RWPE1 (cell line): Measurements from ENCODE around the gene MTHFD1.
A peak's percentile ranks its signal among the peaks of the same experiment; 100 is the strongest.

Source experiments
- CTCF ChIA-PET: fragments of 350-600 bp; sonication (Branson Sonifier 250); formaldehyde crosslinking; extraction: SDS; loops from one replicate; lab custom pipeline; 2021; lab: Yijun Ruan, JAX
- POLR2A ChIA-PET: fragments of 400-600 bp; formaldehyde crosslinking; extraction: SDS; loops from one replicate; lab custom pipeline; 2020; ENCODE audit warnings: antibody characterized with exemption; ENCODE audit not compliant: low non-redundant PET; lab: Yijun Ruan, JAX
- DNase-seq: peaks from one replicate; pipeline ENCODE4 v3.0.0; 2012; ENCODE audit warnings: low spot score
- H3K27ac ChIP-seq: fragments of 450-650 bp; 2 replicates; pipeline ENCODE4 v1.5.1; 2017
- TF ChIP-seq, protein P1 (sequence below): fragments of 450-650 bp; conservative IDR thresholded peaks from 2 replicates; pipeline ENCODE4 v1.5.1; 2017; ENCODE audit warnings: low read depth, mild to moderate bottlenecking

Gene MTHFD1

DNA sequence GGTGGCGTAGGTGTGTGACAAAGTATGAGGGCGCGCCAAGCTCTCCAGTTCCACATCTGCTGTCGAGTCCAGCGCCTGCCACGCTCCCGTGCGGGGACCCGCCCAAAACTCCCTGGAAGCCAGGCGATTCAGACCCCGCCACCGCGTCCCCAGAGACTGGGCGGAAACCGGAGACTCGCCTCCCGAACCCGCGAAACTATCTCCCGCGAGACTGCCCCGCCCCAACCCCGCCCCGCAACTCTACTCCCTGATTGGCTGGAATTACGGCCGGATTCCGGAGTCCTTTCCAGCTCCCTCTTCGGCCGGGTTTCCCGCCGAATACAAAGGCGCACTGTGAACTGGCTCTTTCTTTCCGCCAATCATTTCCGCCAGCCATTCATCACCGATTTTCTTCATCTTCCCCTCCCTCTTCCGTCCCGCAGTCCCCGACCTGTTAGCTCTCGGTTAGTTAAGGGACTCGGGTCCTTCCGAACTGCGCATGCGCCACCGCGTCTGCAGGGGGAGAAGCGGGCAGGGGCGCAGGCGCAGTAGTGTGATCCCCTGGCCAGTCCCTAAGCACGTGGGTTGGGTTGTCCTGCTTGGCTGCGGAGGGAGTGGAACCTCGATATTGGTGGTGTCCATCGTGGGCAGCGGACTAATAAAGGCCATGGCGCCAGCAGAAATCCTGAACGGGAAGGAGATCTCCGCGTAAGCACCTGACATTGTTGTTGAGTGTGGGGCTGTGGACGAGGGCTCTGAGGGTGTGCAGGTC, at the start of gene MTHFD1:
TSS of gene MTHFD1 (plus strand) at position 572 of the 751 bp plus-strand sequence. CDS start at position 647, 75 bp downstream.
- DNase-seq = peak; percentile 100
- TF ChIP-seq, protein P1, sequence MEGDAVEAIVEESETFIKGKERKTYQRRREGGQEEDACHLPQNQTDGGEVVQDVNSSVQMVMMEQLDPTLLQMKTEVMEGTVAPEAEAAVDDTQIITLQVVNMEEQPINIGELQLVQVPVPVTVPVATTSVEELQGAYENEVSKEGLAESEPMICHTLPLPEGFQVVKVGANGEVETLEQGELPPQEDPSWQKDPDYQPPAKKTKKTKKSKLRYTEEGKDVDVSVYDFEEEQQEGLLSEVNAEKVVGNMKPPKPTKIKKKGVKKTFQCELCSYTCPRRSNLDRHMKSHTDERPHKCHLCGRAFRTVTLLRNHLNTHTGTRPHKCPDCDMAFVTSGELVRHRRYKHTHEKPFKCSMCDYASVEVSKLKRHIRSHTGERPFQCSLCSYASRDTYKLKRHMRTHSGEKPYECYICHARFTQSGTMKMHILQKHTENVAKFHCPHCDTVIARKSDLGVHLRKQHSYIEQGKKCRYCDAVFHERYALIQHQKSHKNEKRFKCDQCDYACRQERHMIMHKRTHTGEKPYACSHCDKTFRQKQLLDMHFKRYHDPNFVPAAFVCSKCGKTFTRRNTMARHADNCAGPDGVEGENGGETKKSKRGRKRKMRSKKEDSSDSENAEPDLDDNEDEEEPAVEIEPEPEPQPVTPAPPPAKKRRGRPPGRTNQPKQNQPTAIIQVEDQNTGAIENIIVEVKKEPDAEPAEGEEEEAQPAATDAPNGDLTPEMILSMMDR = no peak
- H3K27ac ChIP-seq = peak within 1 kb of the TSS; percentile 92
- ChIA-PET CTCF (interaction anchor here (0.6 to 1.2 kb wide), 4 partner anchors 50 to 261 kb away, joined by 3 to 4 read pairs (median 4); no protein-coding TSS in a partner anchor), POLR2A (interaction anchor here (0.5 to 1.2 kb wide), 3 partner anchors 14 to 49 kb away, joined by 3 to 5 read pairs (median 4); no protein-coding TSS in a partner anchor)

GRCh38 chr14:64338616-64339316, 49.4 kb upstream of the MTHFD1 start:
- peak; percentile 99 for DNase-seq

DNA sequence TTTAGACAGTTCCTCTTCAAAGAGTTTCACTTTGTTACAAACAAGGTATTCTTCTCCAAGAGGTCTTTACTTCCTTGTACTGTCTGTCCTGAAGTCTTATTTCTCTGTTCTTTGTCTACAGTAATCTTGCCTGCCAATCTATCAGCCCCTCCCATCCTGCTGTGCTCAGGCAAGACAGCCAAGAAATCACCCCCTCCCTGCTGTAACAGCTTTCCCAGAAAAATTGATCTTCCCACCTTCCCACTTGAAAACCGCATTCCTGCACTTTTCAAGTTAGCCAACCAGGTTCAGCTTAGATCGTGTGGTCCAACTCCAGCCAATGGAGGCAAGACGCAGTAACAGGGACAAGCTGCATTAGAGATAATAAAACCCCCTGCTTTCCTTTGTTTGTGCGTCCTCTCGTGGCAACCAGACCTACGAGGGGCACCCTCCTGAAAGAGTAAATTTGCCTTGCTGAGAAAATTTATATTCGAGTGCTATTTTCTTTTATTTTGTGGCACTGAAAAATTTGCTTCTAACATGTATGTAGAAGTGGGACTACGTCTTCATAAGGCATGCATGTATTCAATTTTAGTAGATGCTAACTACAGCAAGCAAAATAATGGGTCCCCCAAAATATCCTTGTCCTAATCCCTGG, 47.5 kb upstream of the MTHFD1 start:
- TF ChIP-seq, protein P1 = no peak
- no peak for DNase-seq
- CTCF ChIA-PET = no interaction called here
- H3K27ac ChIP-seq = no peak overlapping the region
- POLR2A ChIA-PET = no interaction called here

More at GRCh38 chr14:64338616-64339316, 49.4 kb upstream of the MTHFD1 start:
- TF ChIP-seq, protein P1 = no peak
- H3K27ac ChIP-seq = peak overlapping the region; percentile 94
- POLR2A ChIA-PET = interaction anchor here (0.7 kb wide), 2 partner anchors 49 to 50 kb away, joined by 3 to 4 read pairs; no protein-coding TSS in a partner anchor
- CTCF ChIA-PET = interaction anchor here (0.6 to 2.3 kb wide), 4 partner anchors 16 to 338 kb away, joined by 3 to 4 read pairs (median 4); no protein-coding TSS in a partner anchor

DNA sequence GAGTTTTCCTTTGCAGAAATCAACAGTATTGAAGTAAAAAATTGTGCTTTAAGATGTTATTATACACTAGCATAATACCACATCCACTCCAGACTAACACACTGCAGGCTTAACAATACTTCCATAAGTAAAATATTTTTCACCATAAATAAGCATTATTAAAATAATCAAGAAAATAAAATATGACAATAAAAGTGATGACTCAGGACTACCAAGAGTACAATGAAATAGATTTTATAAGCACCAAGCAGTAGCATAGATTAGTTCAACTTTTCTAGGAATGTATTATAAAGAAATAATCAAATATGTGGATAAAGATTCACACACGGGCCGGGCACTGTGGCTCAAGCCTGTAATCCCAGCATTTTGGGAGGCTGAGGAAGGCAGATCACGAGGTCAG, 40.4 kb upstream of the MTHFD1 start:
- TF ChIP-seq, protein P1 = no peak
- no peak overlapping the region for H3K27ac ChIP-seq
- ChIA-PET POLR2A (no interaction called here), CTCF (no interaction called here)
- DNase-seq = no peak

GRCh38 chr14:64349741-64350490, 38.2 kb upstream of the MTHFD1 start:
- DNase-seq = no peak
- no peak overlapping the region for H3K27ac ChIP-seq
- ChIA-PET CTCF (no interaction called here), POLR2A (no interaction called here)
- TF ChIP-seq, protein P1 = no peak
